Fibroblast of mammary gland (primary cell): ENCODE data around the gene CD7.

Experiments used
- DNase-seq: peaks from one replicate; pipeline ENCODE4 v3.0.0-alpha.2; 2010; ENCODE audit warnings: low read depth
- H3K4me3 ChIP-seq: 2 replicates; pipeline ENCODE4 v1.5.1; 2011; ENCODE audit warnings: low read depth, mild to moderate bottlenecking, low read length, moderate library complexity; ENCODE audit not compliant: control insufficient read depth
- TF ChIP-seq, protein P1 (sequence below): conservative IDR thresholded peaks from 2 replicates; pipeline ENCODE4 v1.5.1; 2011; ENCODE audit warnings: low read depth, low read length, inconsistent platforms; ENCODE audit not compliant: control insufficient read depth, insufficient read depth

Gene CD7

DNA sequence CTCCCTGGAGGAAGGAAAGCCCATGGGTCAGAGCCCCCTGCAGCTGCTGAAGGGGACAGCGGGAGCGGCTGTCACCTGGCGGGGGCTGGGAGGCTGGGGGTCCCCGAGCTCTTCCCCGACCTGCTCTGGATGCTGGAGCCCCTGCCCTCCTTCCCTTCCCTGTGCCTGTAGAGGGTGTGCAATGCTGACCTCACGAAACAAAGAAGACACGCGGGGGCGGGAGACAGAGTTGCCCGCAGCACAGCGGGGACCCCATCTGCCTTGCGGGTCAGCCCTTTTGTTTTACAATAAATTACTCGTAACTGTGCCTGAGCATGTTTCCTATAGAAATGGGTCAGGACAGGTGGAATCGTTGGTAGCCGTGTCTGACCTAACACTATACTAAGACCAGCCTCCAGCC lies 9.9 kb upstream of the CD7 start:
- H3K4me3 ChIP-seq = no peak overlapping the region
- TF ChIP-seq, protein P1, sequence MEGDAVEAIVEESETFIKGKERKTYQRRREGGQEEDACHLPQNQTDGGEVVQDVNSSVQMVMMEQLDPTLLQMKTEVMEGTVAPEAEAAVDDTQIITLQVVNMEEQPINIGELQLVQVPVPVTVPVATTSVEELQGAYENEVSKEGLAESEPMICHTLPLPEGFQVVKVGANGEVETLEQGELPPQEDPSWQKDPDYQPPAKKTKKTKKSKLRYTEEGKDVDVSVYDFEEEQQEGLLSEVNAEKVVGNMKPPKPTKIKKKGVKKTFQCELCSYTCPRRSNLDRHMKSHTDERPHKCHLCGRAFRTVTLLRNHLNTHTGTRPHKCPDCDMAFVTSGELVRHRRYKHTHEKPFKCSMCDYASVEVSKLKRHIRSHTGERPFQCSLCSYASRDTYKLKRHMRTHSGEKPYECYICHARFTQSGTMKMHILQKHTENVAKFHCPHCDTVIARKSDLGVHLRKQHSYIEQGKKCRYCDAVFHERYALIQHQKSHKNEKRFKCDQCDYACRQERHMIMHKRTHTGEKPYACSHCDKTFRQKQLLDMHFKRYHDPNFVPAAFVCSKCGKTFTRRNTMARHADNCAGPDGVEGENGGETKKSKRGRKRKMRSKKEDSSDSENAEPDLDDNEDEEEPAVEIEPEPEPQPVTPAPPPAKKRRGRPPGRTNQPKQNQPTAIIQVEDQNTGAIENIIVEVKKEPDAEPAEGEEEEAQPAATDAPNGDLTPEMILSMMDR = no peak
- no peak for DNase-seq

DNA sequence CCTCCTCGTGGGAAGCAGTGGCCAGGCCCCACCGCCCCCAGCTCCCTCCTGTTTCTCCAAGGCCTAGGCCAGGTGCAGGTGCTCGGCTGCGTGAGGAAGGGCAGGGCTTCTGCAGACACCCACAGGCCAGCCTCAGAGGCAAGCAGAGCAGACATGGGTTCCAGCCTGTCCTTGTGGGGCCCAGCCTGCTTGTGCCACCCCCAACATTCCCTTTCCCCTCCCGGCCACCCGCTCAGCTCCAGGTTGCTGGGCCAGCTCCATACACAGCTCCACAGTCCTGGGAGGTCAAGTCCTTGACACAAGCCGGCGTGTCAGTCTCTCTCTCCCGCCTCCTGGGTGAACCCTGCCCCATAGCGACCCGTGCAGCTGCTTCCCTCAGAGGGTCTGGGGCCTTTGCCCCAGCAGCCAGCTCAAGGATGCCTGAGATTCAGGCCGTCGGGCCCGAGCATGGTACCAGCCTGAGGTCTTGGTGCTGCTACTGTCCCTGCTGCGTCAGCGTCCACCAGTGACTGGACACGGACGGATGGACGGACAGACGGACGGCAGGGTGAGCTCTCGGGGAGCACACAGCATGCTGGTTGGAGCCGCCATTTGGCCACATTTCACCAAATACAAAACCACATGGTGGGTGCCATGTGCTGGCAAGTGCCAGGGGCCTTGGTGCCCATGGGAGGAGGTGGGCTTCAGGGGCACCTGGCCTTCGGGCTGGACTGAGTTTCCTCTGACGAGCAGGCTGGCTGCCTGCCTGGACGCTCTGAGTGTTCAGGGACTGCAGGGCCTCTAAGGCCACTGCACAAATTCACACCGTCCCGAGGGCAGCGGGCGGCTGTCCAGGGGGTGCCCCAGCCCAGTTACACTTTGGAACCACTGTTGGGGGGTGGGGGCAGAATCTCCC lies 8.1 kb upstream of the CD7 start:
- no peak overlapping the region for H3K4me3 ChIP-seq
- TF ChIP-seq, protein P1 = no peak
- DNase-seq = no peak

DNA sequence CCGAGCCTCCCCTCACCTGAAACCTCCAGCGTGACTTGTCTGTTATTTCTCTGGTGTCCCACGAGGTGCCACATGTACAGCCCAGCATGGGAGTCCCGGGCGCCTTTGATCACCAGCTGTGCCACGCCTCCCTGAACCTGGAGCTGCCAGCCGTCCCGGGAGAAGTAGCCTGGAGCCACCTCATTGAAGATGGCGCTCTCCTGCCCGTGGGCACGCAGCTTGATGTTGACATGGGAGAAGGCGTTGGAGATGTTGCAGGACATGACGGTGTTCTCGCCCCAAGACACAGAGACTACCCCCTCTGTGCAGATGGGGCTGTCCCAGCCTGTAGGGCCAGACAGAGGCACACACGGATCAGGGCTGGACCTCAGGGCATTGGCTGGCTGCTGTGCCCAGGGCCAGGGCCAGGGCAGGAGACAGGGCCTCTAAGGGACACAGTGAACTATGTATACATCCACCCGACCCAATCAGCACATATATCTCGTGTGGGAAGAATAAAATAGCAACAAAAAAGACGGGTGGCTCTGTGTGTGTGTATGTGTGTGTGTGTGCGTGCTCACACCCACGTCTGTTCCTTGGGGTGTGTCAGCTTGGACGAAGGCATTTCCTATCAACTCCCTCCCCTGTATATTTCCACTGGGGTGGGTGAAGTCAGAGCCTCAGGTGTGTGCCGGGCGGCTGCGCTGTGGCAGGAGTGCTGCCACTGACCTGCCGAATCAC lies 7.3 kb upstream of the CD7 start:
- TF ChIP-seq, protein P1 = no peak
- DNase-seq = no peak
- H3K4me3 ChIP-seq = no peak overlapping the region

DNA sequence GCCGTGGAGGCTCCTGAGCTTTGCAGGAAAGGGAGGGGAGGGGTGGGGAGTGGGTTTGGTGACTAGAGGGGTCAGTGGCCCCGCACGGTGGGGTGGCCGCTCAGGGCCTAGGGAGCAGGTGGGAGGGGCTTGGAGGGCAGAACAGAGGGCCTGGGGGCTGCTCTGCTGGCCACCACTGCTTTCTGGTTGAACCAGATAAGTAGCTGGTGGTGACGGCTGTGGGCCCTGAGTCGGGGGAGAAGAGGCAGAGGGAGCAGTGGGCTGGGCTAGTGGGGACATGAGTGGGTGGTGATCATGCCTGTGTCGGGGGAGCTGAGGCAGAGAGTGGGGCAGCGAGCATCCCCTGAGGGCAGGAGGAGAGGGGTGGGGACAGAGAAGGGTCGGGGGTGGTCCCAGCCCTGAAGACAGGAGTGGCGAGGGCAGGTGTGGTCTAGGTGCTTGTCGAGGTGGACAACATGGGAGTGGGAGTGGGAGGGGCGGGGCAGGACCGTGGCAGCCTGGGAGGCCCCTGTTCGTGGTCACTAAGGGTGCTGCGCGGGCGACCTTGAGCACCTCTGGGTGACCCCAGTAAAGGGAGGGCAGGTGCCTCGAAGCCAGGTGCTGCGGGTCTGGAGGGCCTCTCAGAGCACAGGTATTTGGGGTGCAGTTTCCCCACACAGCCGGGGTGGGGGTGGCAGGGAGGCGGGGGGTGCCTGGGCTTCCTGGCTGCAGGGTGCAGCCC lies 6.3 kb upstream of the CD7 start:
- H3K4me3 ChIP-seq = no peak overlapping the region
- no peak for DNase-seq
- TF ChIP-seq, protein P1 = no peak

DNA sequence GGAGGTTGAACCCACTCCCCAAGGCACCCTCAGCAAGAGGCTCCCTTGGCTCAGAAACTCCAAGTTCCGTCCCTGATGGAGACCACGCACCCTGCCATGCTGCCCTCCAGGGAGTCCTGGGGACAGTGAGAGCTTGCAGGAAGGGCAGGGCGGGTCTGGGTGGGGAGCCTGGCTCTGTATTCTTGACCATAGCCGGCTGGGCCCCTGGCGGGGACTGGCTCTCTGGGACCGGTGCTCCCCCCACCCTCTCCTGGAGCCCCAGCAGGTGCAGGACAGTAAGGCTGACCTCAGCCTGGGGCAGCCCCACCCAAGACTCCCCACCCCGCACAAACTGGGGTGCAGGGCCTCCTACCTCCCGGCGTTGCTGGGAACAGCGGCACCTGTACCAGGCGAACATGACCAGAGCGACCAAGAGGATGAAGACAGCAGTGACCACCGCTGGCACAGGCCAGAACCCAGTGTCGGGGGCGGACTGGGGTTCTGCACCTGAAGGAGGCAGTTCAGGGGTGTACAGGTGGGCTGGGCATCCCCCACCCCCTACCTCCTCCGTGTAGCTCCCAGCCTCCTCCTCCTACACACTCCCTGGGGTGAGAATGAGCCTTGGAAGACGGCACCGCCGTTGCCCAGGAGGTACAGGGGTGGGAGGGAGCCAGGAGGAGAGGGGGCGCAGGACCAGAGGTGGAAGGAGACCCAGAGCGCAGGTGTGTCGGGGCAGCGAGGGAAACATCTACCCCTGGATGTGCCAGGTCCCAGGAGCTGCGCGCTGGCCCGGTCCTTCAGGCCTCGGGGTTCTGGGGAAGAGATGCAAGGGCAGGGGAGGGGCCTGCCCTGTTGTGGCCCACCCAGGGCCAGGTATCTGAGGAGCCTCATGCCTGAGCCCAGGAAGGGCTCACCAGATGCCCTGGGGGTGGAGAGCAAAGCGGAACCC lies 5.4 kb upstream of the CD7 start:
- no peak for DNase-seq
- H3K4me3 ChIP-seq = no peak overlapping the region
- TF ChIP-seq, protein P1 = no peak
